ENCODE data around the gene EXOC6B. TPM values are rescaled to one million over a fixed set of nuclear protein-coding genes. Genes with fewer than 3 reads are reported as not detected.

EXOC6B gene
- total and polyA plus RNA-seq, 2 of the 8 experiments (the other 6 are each of a cell fraction or from before 2014, with no cell fraction given), result 13.5 to 33.0 TPM

GRCh38 chr2:72175636-72176035, 650.2 kb downstream of the EXOC6B start:
- Histone ChIP-seq H3K9ac (replicated peaks in 1 of 4; ENCODE audit: extremely low read depth in 1 of 4, low read depth in 3 of 4, low read length in 3 of 4) (no peak overlapping the region), H3K36me3 (ENCODE audit: control insufficient read depth in 2 of 4, insufficient read depth in 4 of 4, low read length in 3 of 4) (no peaks in the 10 kb centered on the region), H3K4me3 (ENCODE audit: extremely low read depth in 1 of 4, insufficient read depth in 2 of 4, low read depth in 3 of 4, low read length in 4 of 4) (no peak overlapping the region), H2BK20ac (ENCODE audit: low read length) (no peak overlapping the region), H3K27me3 (replicated peaks in 1 of 4; ENCODE audit: control insufficient read depth in 3 of 4, extremely low read depth in 1 of 4, insufficient read depth in 3 of 4, low read length in 3 of 4) (no peaks in the 10 kb centered on the region; a peak in 2 of 7 replicates), H4K91ac (replicated peaks; ENCODE audit: insufficient read length, low read length) (no peak overlapping the region), H2AFZ (ENCODE audit: low read length) (no peak overlapping the region), H2BK12ac (ENCODE audit: low read depth, low read length) (0 out of 2 replicates have a peak overlapping the region, but pooled peaks have one; percentile 60), H3K27ac (ENCODE audit: low read depth, low read length) (no peak overlapping the region), H2BK5ac (ENCODE audit: low read depth, low read length) (no peak overlapping the region), H3K23ac (ENCODE audit: insufficient read length) (no peak overlapping the region), H3K14ac (ENCODE audit: insufficient read length) (no peak overlapping the region), H3K23me2 (ENCODE audit: low read depth, low read length) (0 out of 2 replicates have a peak, but pooled peaks cover 2% of the 10 kb centered on the region), H4K5ac (ENCODE audit: insufficient read length, low read depth, low read length) (no peak overlapping the region), H3K4ac (replicated peaks; ENCODE audit: insufficient read length, low read depth, low read length) (no peak overlapping the region), H4K20me1 (replicated peaks in 1 of 2; ENCODE audit: control insufficient read depth in 1 of 2, insufficient read depth in 2 of 2, low read length in 2 of 2) (no peaks in the 10 kb centered on the region), H3K9me3 (ENCODE audit: insufficient read depth in 2 of 2, low read depth in 1 of 2, low read length in 1 of 2) (no peaks in the 10 kb centered on the region), H3K4me2 (ENCODE audit: insufficient read depth in 1 of 2, low read depth in 2 of 2, low read length in 2 of 2) (no peak overlapping the region), H3K79me2 (ENCODE audit: control insufficient read depth in 1 of 2, insufficient read depth in 2 of 2, low read length in 2 of 2) (no peaks in the 10 kb centered on the region), H3K18ac (ENCODE audit: extremely low read depth, low read length) (no peak overlapping the region), H3K79me1 (ENCODE audit: low read depth, low read length) (no peaks in the 10 kb centered on the region), H2BK15ac (ENCODE audit: low read length) (no peak overlapping the region), H2BK120ac (replicated peaks; ENCODE audit: low read depth, low read length) (no peak overlapping the region), H2AK5ac (ENCODE audit: low read depth, low read length) (no peak overlapping the region), H3K56ac (replicated peaks; ENCODE audit: insufficient read length, low read depth, low read length) (no peak overlapping the region), H4K8ac (ENCODE audit: extremely low read depth, insufficient read depth, low read length) (no peak overlapping the region), H3K4me1 (replicated peaks in 1 of 4; ENCODE audit: control insufficient read depth in 3 of 4, insufficient read depth in 4 of 4, low read length in 3 of 4) (peaks cover 2 to 10% (median 7%) of the 10 kb centered on the region in 4 experiments; a peak in 4 of 7 replicates)
- no peak for DNase-seq (ENCODE audit: low read depth in 1 of 2, low spot score in 2 of 2)
- ChIA-PET POLR2A (ENCODE audit: partially characterized antibody) (no interaction called here), CTCF (ENCODE audit: partially characterized antibody) (interaction anchor here (1.9 kb wide), 1 partner anchor 25 kb away, joined by 6 read pairs; no protein-coding TSS in a partner anchor)
- FAIRE-seq, result no peak
- 84% methylated on average over 4 of the region's 4 CpGs; no CpG with 5 or more reads in 1 of the 2 experiments for WGBS, 2 experiments (ENCODE audit: extremely low coverage in 1 of 2, insufficient coverage in 1 of 2, insufficient read length in 1 of 2, insufficient replicate concordance in 2 of 2, low coverage in 1 of 2, low lambda C conversion rate in 2 of 2, missing lambda C conversion rate in 1 of 2)
- TF ChIP-seq ZNF274 (IDR thresholded peaks at IDR 0.05; ENCODE audit: borderline replicate concordance, extremely low read depth, low read length) (no peak), FOSL1 (IDR thresholded peaks at IDR 0.05; ENCODE audit: insufficient read depth, low read depth, low read length) (no peak), E2F6 (IDR thresholded peaks at IDR 0.05) (no peak), RXRA (IDR thresholded peaks at IDR 0.05; ENCODE audit: insufficient read depth, low read depth, low read length) (no peak), TAF7 (optimal IDR thresholded peaks at IDR 0.05; ENCODE audit: borderline replicate concordance, low read depth, low read length) (no peak), SIX5 (IDR thresholded peaks at IDR 0.05; ENCODE audit: low read depth, low read length) (no peak), YY1 (IDR thresholded peaks at IDR 0.05; ENCODE audit: low read depth, low read length) (no peak), KDM5A (IDR thresholded peaks at IDR 0.05; ENCODE audit: low read length) (no peak), POLR2A (IDR thresholded peaks at IDR 0.05; ENCODE audit: control extremely low read depth in 1 of 2, low read depth in 2 of 2, low read length in 2 of 2) (no peak), TBP (IDR thresholded peaks at IDR 0.05; ENCODE audit: low read depth, low read length) (no peak), POLR2AphosphoS5 (IDR thresholded peaks at IDR 0.05; ENCODE audit: low read depth, low read length) (no peak), ASH2L (IDR thresholded peaks at IDR 0.05; ENCODE audit: low read length) (no peak)
